Activated gamma-delta T cell treated with anti-CD3 and anti-CD28 coated beads, Interleukin-2, amount 50 U/mL, for 16 hours (primary cell): ENCODE measurements around the gene STIM2.
"Not testable (repeated sequence)": the region's sequence is repeated elsewhere in the genome, so short reads cannot be mapped to it uniquely, and the experiment has no call there.

Experiments used
- DNase-seq: peaks from one replicate; pipeline ENCODE4 v3.0.0-alpha.2; 2020; ENCODE audit warnings: low read depth

The STIM2 gene

DNA sequence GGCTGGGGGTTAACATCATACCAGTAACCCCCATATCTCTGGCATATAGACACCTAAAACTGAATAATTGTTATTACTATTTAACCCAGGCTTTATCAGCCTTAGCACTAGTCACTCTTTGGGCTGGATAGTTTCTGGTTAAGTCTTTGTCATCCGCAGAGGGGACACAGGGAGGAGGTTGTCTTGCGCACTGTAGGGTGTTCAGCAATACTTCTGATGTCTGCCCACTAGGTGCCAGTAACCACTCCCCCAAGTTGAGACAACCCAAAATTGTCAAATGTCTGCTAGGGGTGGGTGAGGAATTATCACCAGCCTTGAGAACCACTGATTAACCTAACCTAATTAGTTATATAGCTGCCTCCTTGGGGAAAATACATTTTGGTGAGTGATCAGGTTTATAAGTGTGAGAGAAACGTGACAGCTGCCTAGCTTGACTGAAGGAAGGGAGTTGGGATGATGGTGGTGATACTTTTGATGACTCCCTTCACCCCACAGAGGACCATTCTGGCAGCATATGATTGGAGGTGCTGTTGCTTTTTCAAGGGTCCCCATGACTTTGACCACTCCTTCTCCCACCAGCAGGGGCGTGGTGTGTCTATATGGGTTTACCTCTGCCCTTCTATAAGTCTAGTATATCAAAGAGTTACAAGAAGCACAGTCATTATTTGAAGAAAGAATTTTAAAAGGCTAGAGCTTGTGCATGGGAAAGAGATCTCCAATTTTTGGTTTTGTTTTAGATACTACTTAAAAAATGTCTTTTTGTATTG is 140.9 kb downstream of the STIM2 start:
- DNase-seq: no peak

- DNase-seq: no peak
These were observed 143.0 kb downstream of the STIM2 start for GRCh38 chr4:27003642-27004113.

- no peak for DNase-seq
These were observed 144.9 kb downstream of the STIM2 start for GRCh38 chr4:27005501-27005900.

- DNase-seq: no peak
These were observed 145.4 kb downstream of the STIM2 start for GRCh38 chr4:27005905-27006590.

GRCh38 chr4:27006646-27007045 is 146.0 kb downstream of the STIM2 start:
- DNase-seq: no peak

DNA sequence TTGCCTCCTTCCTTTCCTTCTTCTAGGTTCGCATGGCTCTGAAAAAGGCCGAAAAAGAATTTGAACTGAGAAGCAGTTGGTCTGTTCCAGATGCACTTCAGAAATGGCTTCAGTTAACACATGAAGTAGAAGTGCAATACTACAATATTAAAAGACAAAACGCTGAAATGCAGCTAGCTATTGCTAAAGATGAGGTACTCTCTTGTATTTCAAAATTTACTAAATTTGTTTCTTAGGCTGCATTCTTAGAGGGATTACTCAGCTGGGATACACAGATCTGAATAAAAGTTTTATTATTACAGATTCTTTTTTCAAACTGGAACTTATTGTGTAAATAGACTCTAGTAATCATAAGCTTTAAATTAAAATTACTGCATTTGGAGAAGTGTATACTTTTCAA is 146.9 kb downstream of the STIM2 start:
- no peak for DNase-seq

GRCh38 chr4:27008679-27009078 is 148.0 kb downstream of the STIM2 start:
- no peak for DNase-seq

- DNase-seq: no peak
These were observed 148.9 kb downstream of the STIM2 start for GRCh38 chr4:27009539-27009938.

GRCh38 chr4:27010334-27010940 is 149.8 kb downstream of the STIM2 start:
- peak; percentile 27 for DNase-seq

DNA sequence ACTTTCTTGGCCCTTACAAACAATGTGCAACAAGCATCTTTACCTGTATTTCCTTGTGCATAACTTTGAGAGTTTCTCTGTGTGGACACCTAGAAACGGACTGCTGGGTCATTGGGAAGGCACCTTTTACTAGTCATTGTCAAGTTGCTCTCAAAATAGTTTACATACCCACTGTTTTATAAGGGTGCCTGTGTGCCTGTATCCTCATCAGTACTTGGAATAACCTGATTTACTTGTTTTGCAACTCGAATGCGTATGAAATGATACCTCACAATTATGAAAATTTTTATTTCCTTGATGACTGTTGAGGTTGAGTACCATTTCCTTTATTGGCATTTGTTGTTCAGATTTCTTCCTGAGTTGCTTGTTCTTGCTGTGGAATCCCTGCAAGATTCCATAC is 150.8 kb downstream of the STIM2 start:
- no peak for DNase-seq

- no peak for DNase-seq
These were observed 152.4 kb downstream of the STIM2 start for GRCh38 chr4:27013012-27013411.

GRCh38 chr4:27016551-27016950 is 155.9 kb downstream of the STIM2 start:
- no peak for DNase-seq

GRCh38 chr4:27017623-27018022 is 157.0 kb downstream of the STIM2 start:
- no peak for DNase-seq

DNA sequence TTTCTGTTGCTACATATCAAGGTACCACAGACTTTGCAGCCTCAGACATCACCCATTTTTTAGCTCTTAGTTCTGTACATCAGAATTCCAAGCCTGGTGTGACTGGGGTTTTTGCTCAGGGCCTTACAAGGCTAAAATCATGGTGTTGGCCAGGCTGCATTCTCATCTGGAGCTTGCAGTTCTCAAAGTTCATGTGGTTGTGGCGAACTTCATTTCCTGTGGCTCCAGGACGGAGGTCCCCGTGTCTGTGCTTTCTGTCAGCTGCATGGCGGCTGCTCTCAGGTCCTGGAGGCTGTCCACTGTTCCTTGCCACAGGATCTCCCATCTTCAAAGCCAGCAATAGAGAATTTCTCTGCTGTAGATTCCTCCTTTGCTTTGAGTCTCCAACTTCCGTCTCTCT is 157.4 kb downstream of the STIM2 start:
- DNase-seq: no peak

DNA sequence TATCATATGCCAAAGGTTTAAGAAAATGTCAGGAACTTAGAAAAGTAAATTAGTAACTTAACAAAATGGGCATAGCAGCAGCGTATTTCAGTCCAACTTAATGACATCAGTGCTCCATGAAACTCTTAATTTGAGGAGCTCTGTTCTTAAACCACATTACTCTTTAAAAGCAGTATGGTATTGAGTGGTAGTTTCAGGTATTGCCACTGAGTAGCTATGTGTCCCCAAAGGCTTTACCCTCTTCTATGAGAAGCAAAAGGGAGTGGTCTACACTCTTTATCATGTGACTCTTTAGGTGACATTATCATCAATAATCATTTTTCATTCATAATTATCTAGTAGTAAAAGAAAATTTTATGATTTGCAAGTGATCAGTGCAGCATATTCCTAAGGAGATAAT is 158.3 kb downstream of the STIM2 start:
- DNase-seq: no peak

DNA sequence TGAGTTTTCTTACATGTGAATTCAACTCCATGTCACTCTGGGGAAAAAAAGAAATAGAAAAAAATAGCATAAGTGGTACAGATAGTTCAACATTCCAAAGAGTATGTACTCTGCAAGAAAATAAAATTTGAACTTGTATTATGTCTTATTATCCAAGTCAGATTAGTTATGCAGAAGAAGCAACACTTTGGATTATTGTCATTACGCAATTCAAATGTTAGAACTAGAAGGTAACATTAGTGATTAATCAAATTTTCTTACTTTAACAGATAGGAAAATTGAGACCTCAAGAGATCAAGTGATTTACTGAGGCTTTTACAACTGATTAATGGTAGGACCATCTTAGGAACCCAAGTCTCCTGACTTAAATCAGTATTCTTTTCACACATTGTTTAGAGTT is 159.1 kb downstream of the STIM2 start:
- DNase-seq: no peak

DNA sequence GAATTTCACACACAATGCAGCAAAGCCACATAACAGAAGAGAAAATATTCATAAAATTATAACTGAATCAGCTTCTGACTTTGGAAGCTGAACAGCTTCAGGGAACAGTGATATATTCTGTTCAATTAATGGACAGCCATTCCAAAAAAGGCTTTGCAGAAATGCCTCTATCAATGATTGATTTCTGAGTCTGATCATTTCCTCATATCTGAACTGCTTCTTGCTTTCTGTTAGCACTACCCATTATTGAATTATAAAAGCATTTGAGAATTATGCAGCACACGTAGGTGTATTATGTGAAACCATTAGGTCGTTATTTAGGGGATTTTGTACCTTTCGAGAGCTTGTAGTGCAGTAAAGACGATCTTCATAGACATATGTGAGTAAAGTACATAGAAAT is 159.6 kb downstream of the STIM2 start:
- no peak for DNase-seq

GRCh38 chr4:27020603-27021002 is 160.0 kb downstream of the STIM2 start:
- DNase-seq: no peak

DNA sequence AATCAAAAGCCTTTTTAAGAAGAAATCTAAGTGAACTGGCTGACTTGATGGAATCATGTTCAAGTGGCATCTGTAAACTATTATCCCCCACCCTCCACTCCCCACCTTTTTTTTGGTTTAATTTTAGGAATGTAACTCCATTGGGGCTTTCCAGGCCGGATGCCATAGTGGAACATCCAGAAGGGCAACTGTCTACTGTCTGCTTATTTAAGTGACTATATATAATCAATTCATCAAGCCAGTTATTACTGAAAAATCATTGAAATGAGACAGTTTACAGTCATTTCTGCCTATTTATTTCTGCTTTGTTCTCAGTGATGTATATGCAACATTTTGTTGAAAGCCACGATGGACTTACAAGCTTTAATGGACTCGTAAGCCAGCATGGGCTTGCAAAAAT is 162.3 kb downstream of the STIM2 start:
- no peak for DNase-seq

DNA sequence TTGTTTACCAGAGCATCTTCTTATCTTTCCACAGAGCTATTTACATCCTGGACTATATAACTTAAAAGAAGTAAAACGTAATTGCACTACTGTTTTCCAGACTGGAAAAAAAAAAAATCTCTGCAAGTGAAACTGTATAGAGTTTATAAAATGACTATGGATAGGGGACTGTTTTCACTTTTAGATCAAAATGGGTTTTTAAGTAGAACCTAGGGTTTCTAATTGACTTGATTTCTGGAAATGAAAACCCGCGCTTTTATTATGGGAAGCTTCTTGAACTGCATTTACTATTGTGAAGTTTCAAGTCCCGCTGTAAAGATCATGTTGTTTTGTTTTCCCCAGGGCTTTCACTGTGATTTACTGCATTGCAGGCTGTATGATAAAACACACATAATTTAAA is 162.7 kb downstream of the STIM2 start:
- no peak for DNase-seq

- no peak for DNase-seq
These were observed 164.2 kb downstream of the STIM2 start for GRCh38 chr4:27024805-27025204.

- DNase-seq: no peak
These were observed 166.8 kb downstream of the STIM2 start for GRCh38 chr4:27027428-27027827.

DNA sequence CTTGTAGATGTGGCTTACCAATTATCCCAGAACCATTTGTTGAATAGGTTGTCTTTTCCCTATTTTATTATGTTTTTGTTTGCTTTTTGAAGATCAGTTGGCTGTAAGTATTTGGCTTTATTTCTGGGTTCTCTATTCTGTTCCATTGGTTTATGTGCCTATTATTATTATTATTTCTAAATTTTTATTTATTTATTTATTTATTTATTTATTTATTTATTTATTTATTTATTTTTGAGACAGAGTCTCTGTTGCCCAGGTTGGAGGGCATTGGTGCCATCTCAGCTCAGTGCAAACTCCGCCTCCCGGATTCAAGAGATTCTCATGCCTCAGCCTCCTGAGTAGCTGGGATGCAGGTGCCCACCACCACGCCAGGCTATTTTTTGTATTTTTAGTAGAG is 174.5 kb downstream of the STIM2 start:
- not testable (repeated sequence) for DNase-seq
